ENCODE measurements around the gene NFATC2.

- TF ChIP-seq, protein P1, sequence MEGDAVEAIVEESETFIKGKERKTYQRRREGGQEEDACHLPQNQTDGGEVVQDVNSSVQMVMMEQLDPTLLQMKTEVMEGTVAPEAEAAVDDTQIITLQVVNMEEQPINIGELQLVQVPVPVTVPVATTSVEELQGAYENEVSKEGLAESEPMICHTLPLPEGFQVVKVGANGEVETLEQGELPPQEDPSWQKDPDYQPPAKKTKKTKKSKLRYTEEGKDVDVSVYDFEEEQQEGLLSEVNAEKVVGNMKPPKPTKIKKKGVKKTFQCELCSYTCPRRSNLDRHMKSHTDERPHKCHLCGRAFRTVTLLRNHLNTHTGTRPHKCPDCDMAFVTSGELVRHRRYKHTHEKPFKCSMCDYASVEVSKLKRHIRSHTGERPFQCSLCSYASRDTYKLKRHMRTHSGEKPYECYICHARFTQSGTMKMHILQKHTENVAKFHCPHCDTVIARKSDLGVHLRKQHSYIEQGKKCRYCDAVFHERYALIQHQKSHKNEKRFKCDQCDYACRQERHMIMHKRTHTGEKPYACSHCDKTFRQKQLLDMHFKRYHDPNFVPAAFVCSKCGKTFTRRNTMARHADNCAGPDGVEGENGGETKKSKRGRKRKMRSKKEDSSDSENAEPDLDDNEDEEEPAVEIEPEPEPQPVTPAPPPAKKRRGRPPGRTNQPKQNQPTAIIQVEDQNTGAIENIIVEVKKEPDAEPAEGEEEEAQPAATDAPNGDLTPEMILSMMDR (tag by site-specific recombination; IDR thresholded peaks at IDR 0.05) = no peak
- TF ChIP-seq ZNF175 (tag by site-specific recombination; IDR thresholded peaks at IDR 0.05) (no peak), ZNF777 (tag by site-specific recombination; IDR thresholded peaks at IDR 0.05; ENCODE audit: borderline replicate concordance) (no peak), SP3 (tag by site-specific recombination; IDR thresholded peaks at IDR 0.05) (no peak), ZNF169 (tag by site-specific recombination; IDR thresholded peaks at IDR 0.05) (no peak), HOXC10 (CRISPR knock-in tag; IDR thresholded peaks at IDR 0.05) (no peak), TCF7L2 (IDR thresholded peaks at IDR 0.05; ENCODE audit: borderline replicate concordance, low read depth, low read length) (no peak), ZNF843 (tag by site-specific recombination; IDR thresholded peaks at IDR 0.05) (no peak), REPIN1 (tag by site-specific recombination; IDR thresholded peaks at IDR 0.05; ENCODE audit: low read depth) (no peak), ZNF292 (tag by site-specific recombination; IDR thresholded peaks at IDR 0.05; ENCODE audit: borderline replicate concordance, low read depth) (no peak), ZNF112 (tag by site-specific recombination; IDR thresholded peaks at IDR 0.05) (no peak)
- TF ChIP-seq, protein P2, sequence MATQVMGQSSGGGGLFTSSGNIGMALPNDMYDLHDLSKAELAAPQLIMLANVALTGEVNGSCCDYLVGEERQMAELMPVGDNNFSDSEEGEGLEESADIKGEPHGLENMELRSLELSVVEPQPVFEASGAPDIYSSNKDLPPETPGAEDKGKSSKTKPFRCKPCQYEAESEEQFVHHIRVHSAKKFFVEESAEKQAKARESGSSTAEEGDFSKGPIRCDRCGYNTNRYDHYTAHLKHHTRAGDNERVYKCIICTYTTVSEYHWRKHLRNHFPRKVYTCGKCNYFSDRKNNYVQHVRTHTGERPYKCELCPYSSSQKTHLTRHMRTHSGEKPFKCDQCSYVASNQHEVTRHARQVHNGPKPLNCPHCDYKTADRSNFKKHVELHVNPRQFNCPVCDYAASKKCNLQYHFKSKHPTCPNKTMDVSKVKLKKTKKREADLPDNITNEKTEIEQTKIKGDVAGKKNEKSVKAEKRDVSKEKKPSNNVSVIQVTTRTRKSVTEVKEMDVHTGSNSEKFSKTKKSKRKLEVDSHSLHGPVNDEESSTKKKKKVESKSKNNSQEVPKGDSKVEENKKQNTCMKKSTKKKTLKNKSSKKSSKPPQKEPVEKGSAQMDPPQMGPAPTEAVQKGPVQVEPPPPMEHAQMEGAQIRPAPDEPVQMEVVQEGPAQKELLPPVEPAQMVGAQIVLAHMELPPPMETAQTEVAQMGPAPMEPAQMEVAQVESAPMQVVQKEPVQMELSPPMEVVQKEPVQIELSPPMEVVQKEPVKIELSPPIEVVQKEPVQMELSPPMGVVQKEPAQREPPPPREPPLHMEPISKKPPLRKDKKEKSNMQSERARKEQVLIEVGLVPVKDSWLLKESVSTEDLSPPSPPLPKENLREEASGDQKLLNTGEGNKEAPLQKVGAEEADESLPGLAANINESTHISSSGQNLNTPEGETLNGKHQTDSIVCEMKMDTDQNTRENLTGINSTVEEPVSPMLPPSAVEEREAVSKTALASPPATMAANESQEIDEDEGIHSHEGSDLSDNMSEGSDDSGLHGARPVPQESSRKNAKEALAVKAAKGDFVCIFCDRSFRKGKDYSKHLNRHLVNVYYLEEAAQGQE (tag by site-specific recombination; IDR thresholded peaks at IDR 0.05) = no peak
- TF ChIP-seq, protein P3, sequence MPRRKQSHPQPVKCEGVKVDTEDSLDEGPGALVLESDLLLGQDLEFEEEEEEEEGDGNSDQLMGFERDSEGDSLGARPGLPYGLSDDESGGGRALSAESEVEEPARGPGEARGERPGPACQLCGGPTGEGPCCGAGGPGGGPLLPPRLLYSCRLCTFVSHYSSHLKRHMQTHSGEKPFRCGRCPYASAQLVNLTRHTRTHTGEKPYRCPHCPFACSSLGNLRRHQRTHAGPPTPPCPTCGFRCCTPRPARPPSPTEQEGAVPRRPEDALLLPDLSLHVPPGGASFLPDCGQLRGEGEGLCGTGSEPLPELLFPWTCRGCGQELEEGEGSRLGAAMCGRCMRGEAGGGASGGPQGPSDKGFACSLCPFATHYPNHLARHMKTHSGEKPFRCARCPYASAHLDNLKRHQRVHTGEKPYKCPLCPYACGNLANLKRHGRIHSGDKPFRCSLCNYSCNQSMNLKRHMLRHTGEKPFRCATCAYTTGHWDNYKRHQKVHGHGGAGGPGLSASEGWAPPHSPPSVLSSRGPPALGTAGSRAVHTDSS (tag by site-specific recombination; IDR thresholded peaks at IDR 0.05) = no peak
These were observed 11.5 kb upstream of the NFATC2 start for GRCh38 chr20:51553897-51554486.

Data from HEK293 (cell line).